ENCODE data around the gene ZNF485. TPM values are rescaled to one million over a fixed set of nuclear protein-coding genes. Genes with fewer than 3 reads are reported as not detected.

Gene ZNF485
- total RNA-seq, 1 donor from 2014 or later: 6.7 TPM

- TF ChIP-seq, protein P1, sequence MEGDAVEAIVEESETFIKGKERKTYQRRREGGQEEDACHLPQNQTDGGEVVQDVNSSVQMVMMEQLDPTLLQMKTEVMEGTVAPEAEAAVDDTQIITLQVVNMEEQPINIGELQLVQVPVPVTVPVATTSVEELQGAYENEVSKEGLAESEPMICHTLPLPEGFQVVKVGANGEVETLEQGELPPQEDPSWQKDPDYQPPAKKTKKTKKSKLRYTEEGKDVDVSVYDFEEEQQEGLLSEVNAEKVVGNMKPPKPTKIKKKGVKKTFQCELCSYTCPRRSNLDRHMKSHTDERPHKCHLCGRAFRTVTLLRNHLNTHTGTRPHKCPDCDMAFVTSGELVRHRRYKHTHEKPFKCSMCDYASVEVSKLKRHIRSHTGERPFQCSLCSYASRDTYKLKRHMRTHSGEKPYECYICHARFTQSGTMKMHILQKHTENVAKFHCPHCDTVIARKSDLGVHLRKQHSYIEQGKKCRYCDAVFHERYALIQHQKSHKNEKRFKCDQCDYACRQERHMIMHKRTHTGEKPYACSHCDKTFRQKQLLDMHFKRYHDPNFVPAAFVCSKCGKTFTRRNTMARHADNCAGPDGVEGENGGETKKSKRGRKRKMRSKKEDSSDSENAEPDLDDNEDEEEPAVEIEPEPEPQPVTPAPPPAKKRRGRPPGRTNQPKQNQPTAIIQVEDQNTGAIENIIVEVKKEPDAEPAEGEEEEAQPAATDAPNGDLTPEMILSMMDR (conservative IDR thresholded peaks at IDR 0.05): no peak
- Mint-ChIP-seq H3K4me3 (no peak overlapping the region), H3K4me1 (ENCODE audit: unreplicated experiment) (peaks cover 8% of the 10 kb centered on the region), H3K9me3 (peaks cover 4% of the 10 kb centered on the region), H3K27ac (no peak overlapping the region), H3K27me3 (no peaks in the 10 kb centered on the region), H3K36me3 (peaks cover 31% of the 10 kb centered on the region)
- no peak for DNase-seq (ENCODE audit: extremely low spot score, unreplicated experiment)
Observed at GRCh38 chr10:43610636-43611035, 4.4 kb downstream of the ZNF485 start.

GRCh38 chr10:43616697-43617370 lies 10.6 kb downstream of the ZNF485 start:
- H3K4me1 Mint-ChIP-seq (ENCODE audit: unreplicated experiment): no peaks in the 10 kb centered on the region
- DNase-seq (ENCODE audit: extremely low spot score, unreplicated experiment): no peak
- no peak overlapping the region for H3K4me3 Mint-ChIP-seq
- H3K27ac Mint-ChIP-seq: no peak overlapping the region
- no peaks in the 10 kb centered on the region for H3K27me3 Mint-ChIP-seq
- H3K36me3 Mint-ChIP-seq: peaks cover 43% of the 10 kb centered on the region
- peaks cover 27% of the 10 kb centered on the region for H3K9me3 Mint-ChIP-seq
- TF ChIP-seq, protein P1 (conservative IDR thresholded peaks at IDR 0.05): no peak

GRCh38 chr10:43619368-43619767 lies 13.1 kb downstream of the ZNF485 start:
- Mint-ChIP-seq H3K36me3 (peaks cover 30% of the 10 kb centered on the region), H3K27ac (no peak overlapping the region), H3K9me3 (peaks cover 27% of the 10 kb centered on the region), H3K4me3 (no peak overlapping the region), H3K4me1 (ENCODE audit: unreplicated experiment) (no peaks in the 10 kb centered on the region), H3K27me3 (no peaks in the 10 kb centered on the region)
- TF ChIP-seq, protein P1 (conservative IDR thresholded peaks at IDR 0.05): no peak
- no peak for DNase-seq (ENCODE audit: extremely low spot score, unreplicated experiment)

DNA sequence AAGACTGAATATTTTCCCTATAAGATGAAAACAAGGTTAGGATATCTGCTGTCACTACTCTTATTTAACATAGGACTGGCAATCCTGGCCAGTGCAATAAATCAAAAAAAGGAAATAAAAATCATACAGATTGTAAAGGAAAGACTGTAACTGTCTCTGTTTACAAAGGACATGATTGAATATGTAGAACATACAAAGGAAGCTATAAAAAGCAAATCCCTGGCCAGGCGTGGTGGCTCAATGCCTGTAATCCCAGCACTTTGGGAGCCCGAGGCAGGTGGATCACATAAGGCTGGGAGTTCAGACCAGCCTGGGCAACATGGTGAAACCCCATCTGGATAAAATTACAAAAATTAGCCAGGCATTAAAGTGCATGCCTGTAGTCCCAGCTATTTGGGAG lies 15.8 kb downstream of the ZNF485 start:
- no peak overlapping the region for H3K27ac Mint-ChIP-seq
- peaks cover 9% of the 10 kb centered on the region for H3K9me3 Mint-ChIP-seq
- TF ChIP-seq, protein P1 (conservative IDR thresholded peaks at IDR 0.05): no peak
- no peaks in the 10 kb centered on the region for H3K4me1 Mint-ChIP-seq (ENCODE audit: unreplicated experiment)
- no peak for DNase-seq (ENCODE audit: extremely low spot score, unreplicated experiment)
- no peak overlapping the region for H3K4me3 Mint-ChIP-seq
- no peaks in the 10 kb centered on the region for H3K27me3 Mint-ChIP-seq
- H3K36me3 Mint-ChIP-seq: peaks cover 11% of the 10 kb centered on the region

DNA sequence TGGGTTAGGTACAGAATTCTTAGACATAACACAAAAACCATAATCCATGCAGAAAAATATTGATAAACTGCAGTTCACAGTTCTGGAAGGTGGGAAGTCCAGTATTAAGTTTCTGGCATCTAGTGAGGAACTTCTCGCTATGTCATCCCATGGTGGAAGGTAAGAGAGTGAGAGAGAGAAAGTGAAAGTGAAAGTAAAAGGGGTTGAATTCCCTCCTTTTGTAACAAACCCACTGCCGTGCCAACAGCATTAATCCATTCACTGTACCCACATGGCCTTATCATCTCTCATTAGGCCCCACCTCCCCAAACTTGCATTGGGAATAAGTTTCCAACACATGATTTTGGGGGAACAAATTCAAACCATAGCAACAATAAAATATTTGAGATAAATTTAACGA lies 17.1 kb downstream of the ZNF485 start:
- Mint-ChIP-seq H3K27me3 (no peaks in the 10 kb centered on the region), H3K4me1 (ENCODE audit: unreplicated experiment) (no peaks in the 10 kb centered on the region), H3K36me3 (peaks cover 6% of the 10 kb centered on the region), H3K27ac (no peak overlapping the region), H3K9me3 (peaks cover 5% of the 10 kb centered on the region), H3K4me3 (no peak overlapping the region)
- TF ChIP-seq, protein P1 (conservative IDR thresholded peaks at IDR 0.05): no peak
- no peak for DNase-seq (ENCODE audit: extremely low spot score, unreplicated experiment)

Measured in type B pancreatic cell (in vitro differentiated cells).